H1 (cell line): ENCODE data around the gene ZIC5. TPM values are rescaled to one million over a fixed set of nuclear protein-coding genes. Genes with fewer than 3 reads are reported as not detected.
A peak's percentile ranks its signal among the peaks of the same experiment; 100 is the strongest.

Source experiments
- BCL11A ChIP-seq, 2 experiments: IDR thresholded peaks; one replicate each; pipeline ENCODE4 v1.6.1; 2011; ENCODE audit warnings: low read depth in 2 of 2, low read length in 2 of 2, mild to moderate bottlenecking in 2 of 2
- CEBPB ChIP-seq: IDR thresholded peaks from 2 replicates; pipeline ENCODE4 v1.6.1; 2012; ENCODE audit warnings: low read depth, low read length
- CHD2 ChIP-seq: IDR thresholded peaks from 2 replicates; pipeline ENCODE4 v1.6.1; 2012; ENCODE audit warnings: low read length, improper control_type of control experiment
- CREB1 ChIP-seq: IDR thresholded peaks from 2 replicates; pipeline ENCODE4 v1.6.1; 2012; ENCODE audit warnings: inconsistent platforms
- CTBP2 ChIP-seq: IDR thresholded peaks from 2 replicates; pipeline ENCODE4 v1.7.0; 2011; ENCODE audit warnings: borderline replicate concordance, mild to moderate bottlenecking, moderate library complexity, mixed read lengths, low read length; ENCODE audit not compliant: insufficient read depth, insufficient read length
- EP300 ChIP-seq, 2 experiments: IDR thresholded peaks; 1 replicate in 1 of 2; 2 replicates in 1 of 2; pipeline ENCODE4 v1.6.1; 2011 to 2012; ENCODE audit warnings: low read depth in 2 of 2, low read length in 2 of 2, mild to moderate bottlenecking in 2 of 2, borderline replicate concordance in 1 of 2, inconsistent platforms in 1 of 2, moderate library complexity in 1 of 2
- EZH2 ChIP-seq: fragments of 200-600 bp; sonication (generic); IDR thresholded peaks from 2 replicates; pipeline ENCODE4 v1.7.1; 2012; ENCODE audit warnings: low read depth, mild to moderate bottlenecking, moderate library complexity, low read length, inconsistent platforms; ENCODE audit not compliant: severe bottlenecking
- FOSL1 ChIP-seq: IDR thresholded peaks from 2 replicates; pipeline ENCODE4 v1.6.1; 2011; ENCODE audit warnings: mild to moderate bottlenecking, low read depth, low read length, moderate library complexity; ENCODE audit not compliant: insufficient read depth
- HDAC6 ChIP-seq: IDR thresholded peaks from one replicate; pipeline ENCODE4 v1.7.1; 2012; ENCODE audit warnings: low read depth, mild to moderate bottlenecking, inconsistent platforms, low read length, moderate library complexity
- JUND ChIP-seq: IDR thresholded peaks from 2 replicates; pipeline ENCODE4 v1.6.1; 2011; ENCODE audit warnings: mild to moderate bottlenecking, improper control_type of control experiment, low read length
- KDM4A ChIP-seq: IDR thresholded peaks from one replicate; pipeline ENCODE4 v1.7.1; 2012; ENCODE audit warnings: low read depth, mild to moderate bottlenecking, moderate library complexity, low read length, inconsistent platforms; ENCODE audit not compliant: severe bottlenecking
- POLR2AphosphoS5 ChIP-seq: IDR thresholded peaks from 2 replicates; pipeline ENCODE4 v1.6.1; 2011; ENCODE audit warnings: low read depth, low read length
- RAD21 ChIP-seq, 2 experiments: IDR thresholded peaks in 1 of 2; conservative IDR thresholded peaks in 1 of 2; 2 replicates each; pipeline ENCODE4 v1.6.1; 2011; ENCODE audit warnings: low read depth in 2 of 2, low read length in 2 of 2, improper control_type of control experiment in 1 of 2, inconsistent platforms in 1 of 2, mild to moderate bottlenecking in 1 of 2, moderate library complexity in 1 of 2
- RNF2 ChIP-seq: fragments of 200-900, 300-1000 bp; sonication (generic); IDR thresholded peaks from 2 replicates; pipeline ENCODE4 v1.7.1; 2016; ENCODE audit warnings: borderline replicate concordance, low read depth, mild to moderate bottlenecking, antibody characterized with exemption, low read length; ENCODE audit not compliant: poor library complexity, severe bottlenecking; ENCODE audit errors: missing control alignments
- SAP30 ChIP-seq: fragments of 300-600 bp; sonication (generic); IDR thresholded peaks from 2 replicates; pipeline ENCODE4 v1.7.1; 2012; ENCODE audit warnings: low read length, moderate library complexity, mild to moderate bottlenecking, inconsistent platforms; ENCODE audit not compliant: insufficient read depth, insufficient replicate concordance
- SIN3A ChIP-seq, 2 experiments: IDR thresholded peaks in 1 of 2; conservative IDR thresholded peaks in 1 of 2; 2 replicates each; pipeline ENCODE4 v1.6.1; 2011 to 2012; ENCODE audit warnings: low read length in 2 of 2, improper control_type of control experiment in 1 of 2, low read depth in 1 of 2, mild to moderate bottlenecking in 1 of 2
- SIRT6 ChIP-seq: IDR thresholded peaks from one replicate; pipeline ENCODE4 v1.7.1; 2012; ENCODE audit warnings: low read length, inconsistent platforms
- SP2 ChIP-seq: IDR thresholded peaks from 2 replicates; pipeline ENCODE4 v1.6.1; 2012; ENCODE audit warnings: mild to moderate bottlenecking, low read length, inconsistent platforms
- SP4 ChIP-seq: IDR thresholded peaks from 2 replicates; pipeline ENCODE4 v1.6.1; 2012; ENCODE audit warnings: low read length, inconsistent platforms
- TAF7 ChIP-seq: optimal IDR thresholded peaks from 2 replicates; pipeline ENCODE3; 2011; ENCODE audit warnings: low read depth, mild to moderate bottlenecking, inconsistent platforms, low read length, moderate library complexity, borderline replicate concordance
- TBP ChIP-seq: IDR thresholded peaks from 2 replicates; pipeline ENCODE4 v1.6.1; 2011; ENCODE audit warnings: low read depth, low read length, improper control_type of control experiment
- YY1 ChIP-seq: IDR thresholded peaks from 2 replicates; pipeline ENCODE4 v1.6.1; 2011; ENCODE audit warnings: low read depth, mild to moderate bottlenecking, low read length
- polyA plus RNA-seq, 7 experiments: library from polyadenylated mRNA; depleted of rRNA in 3 of 7; stranded (reverse) in 5 of 7; unstranded in 2 of 7; fragments of >200 nt in 5 of 7; fragments of 200-250 nt in 2 of 7; gene quantifications; 1 replicate in 5 of 7; 2 replicates in 1 of 7; 4 replicates in 1 of 7; pipeline versions ENCODE4 v1.2.1 to v1.2.3, GENCODE V29; 2011 to 2013; ENCODE audit warnings: missing spikeins in 2 of 7, mixed read lengths in 2 of 7
- total RNA-seq: library from RNA; stranded (reverse); fragmentation: NEBNext Ultra II Directional; extraction: Animal tissue kit (Norgen Biotek cat#: 25700); gene quantifications from 2 replicates; pipeline ENCODE4 v1.2.1, GENCODE V29; 2021
- TF ChIP-seq, protein P1 (sequence below): IDR thresholded peaks from 2 replicates; pipeline ENCODE4 v1.6.1; 2012; ENCODE audit warnings: inconsistent platforms

ZIC5 gene
- total and polyA plus RNA-seq, 2 of the 8 experiments (the other 6 are each of a cell fraction or from before 2014, with no cell fraction given), result 14.2 to 52.7 TPM

DNA sequence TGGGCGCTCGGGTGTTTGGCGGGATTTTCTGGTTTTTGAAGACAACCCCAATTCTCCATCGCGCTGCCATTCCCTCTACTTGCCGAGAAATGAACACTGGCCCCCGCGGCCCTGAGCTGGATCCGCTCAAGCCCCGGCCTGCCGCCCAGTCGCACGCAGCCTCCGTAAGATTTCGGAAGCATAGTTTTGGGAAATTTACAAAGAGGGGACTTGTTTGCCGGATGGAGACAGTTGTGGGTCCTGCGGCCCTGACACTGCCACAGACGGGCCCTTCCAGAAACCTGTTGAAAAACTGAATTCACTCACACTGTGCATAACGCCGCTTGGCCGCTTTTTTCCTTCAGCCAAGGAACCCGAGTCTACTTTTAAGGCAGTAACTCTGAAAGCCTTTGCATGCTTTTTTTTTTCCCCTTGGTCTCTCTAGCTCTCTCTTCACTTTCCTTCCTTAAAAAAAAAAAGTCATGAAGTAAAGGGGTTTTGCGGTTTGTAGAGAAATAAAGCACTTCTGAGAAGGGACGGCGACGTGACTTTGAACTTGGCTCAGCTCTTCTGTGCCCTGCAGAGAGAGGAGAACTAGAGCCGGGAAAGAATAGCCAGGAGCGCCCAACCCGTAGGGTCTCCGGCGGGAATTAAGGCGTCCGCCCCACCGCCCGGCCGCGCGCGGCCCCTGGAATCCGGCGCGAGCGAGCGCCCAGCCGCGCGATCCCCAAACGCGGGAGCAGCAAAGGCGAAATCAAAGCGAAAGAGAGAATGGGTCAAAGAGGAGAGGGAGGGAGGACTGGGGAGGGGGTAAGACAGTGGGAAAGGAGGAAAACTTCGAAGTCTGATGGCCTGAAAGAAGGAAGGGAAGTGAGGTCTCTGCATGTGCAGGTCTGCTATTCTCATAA is 6.6 kb upstream of the ZIC5 start (continued):
- TF ChIP-seq TAF7 (peak; percentile 45), BCL11A (IDR thresholded peaks at IDR 0.05; ENCODE audit: low read depth in 2 of 2, low read length in 2 of 2) (no peak), KDM4A (no peak), CREB1 (no peak), CEBPB (no peak), RAD21 (IDR thresholded peaks at IDR 0.05 in 1 of 2, conservative IDR thresholded peaks at IDR 0.05 in 1 of 2; ENCODE audit: low read depth in 2 of 2, low read length in 2 of 2) (no peak), EP300 (IDR thresholded peaks at IDR 0.05; ENCODE audit: borderline replicate concordance in 1 of 2, low read depth in 2 of 2, low read length in 2 of 2) (no peak), YY1 (no peak), EZH2 (peak; percentile 27), SAP30 (no peak), SP2 (no peak), CHD2 (no peak), CTBP2 (no peak), POLR2AphosphoS5 (no peak), HDAC6 (no peak), SIRT6 (no peak), TBP (0 out of 2 replicates have a peak, but pooled peaks have one; percentile 24), JUND (no peak), SP4 (no peak), SIN3A (conservative IDR thresholded peaks at IDR 0.05 in 1 of 2, IDR thresholded peaks at IDR 0.05 in 1 of 2; ENCODE audit: low read depth in 1 of 2, low read length in 2 of 2) (peak in 1 of 2 experiments; percentile 9; a peak in 1 of 4 replicates), RNF2 (peak; percentile 63), FOSL1 (no peak)
- TF ChIP-seq, protein P1, sequence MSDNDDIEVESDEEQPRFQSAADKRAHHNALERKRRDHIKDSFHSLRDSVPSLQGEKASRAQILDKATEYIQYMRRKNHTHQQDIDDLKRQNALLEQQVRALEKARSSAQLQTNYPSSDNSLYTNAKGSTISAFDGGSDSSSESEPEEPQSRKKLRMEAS, result peak; percentile 45; the same call in 1 of the 2 replicates
